Endodermal cell (in vitro differentiated cells): ENCODE results near the gene FHOD1. TPM values are rescaled to one million over a fixed set of nuclear protein-coding genes. Genes with fewer than 3 reads are reported as not detected.

ENCODE experiments used
- DNase-seq: peaks from one replicate; pipeline ENCODE4 v3.0.0-alpha.2; 2017
- H3K27ac ChIP-seq: 2 replicates; pipeline ENCODE4 v1.5.1; 2013; ENCODE audit warnings: mild to moderate bottlenecking, low read depth, low read length, moderate library complexity
- H3K27me3 ChIP-seq: 2 replicates; pipeline ENCODE4 v1.6.1; 2013; ENCODE audit warnings: mild to moderate bottlenecking, low read length, moderate library complexity; ENCODE audit not compliant: insufficient read depth, control insufficient read depth, poor library complexity, severe bottlenecking
- H3K36me3 ChIP-seq: 2 replicates; pipeline ENCODE4 v1.7.0; 2013; ENCODE audit warnings: mild to moderate bottlenecking, low read length, moderate library complexity; ENCODE audit not compliant: control insufficient read depth, insufficient read depth
- H3K4me1 ChIP-seq: one replicate; pipeline ENCODE4 v1.7.0; 2013; ENCODE audit warnings: low read length; ENCODE audit not compliant: control insufficient read depth, insufficient read depth
- H3K4me3 ChIP-seq: 2 replicates; pipeline ENCODE4 v1.5.1; 2013; ENCODE audit warnings: mild to moderate bottlenecking, low read length, moderate library complexity
- H3K9ac ChIP-seq: 2 replicates; pipeline ENCODE4 v1.6.1; 2013; ENCODE audit warnings: mild to moderate bottlenecking, low read length, moderate library complexity; ENCODE audit not compliant: poor library complexity, severe bottlenecking; ENCODE audit errors: extremely low read depth
- H3K9me3 ChIP-seq: 2 replicates; pipeline ENCODE4 v1.6.1; 2013; ENCODE audit warnings: mild to moderate bottlenecking, low read length, moderate library complexity; ENCODE audit not compliant: control insufficient read depth
- H3K27ac Mint-ChIP-seq: 2 replicates; pipeline ENCODE4 v1.8.0; 2020; ENCODE audit warnings: mixed read lengths
- H3K27me3 Mint-ChIP-seq: 2 replicates; pipeline ENCODE4 v1.8.0; 2021; ENCODE audit warnings: mild to moderate bottlenecking, mixed read lengths; ENCODE audit not compliant: insufficient read depth
- H3K36me3 Mint-ChIP-seq: 2 replicates; pipeline ENCODE4 v1.8.0; 2020; ENCODE audit warnings: low read depth, mixed read lengths
- H3K4me1 Mint-ChIP-seq: 2 replicates; pipeline ENCODE4 v1.8.0; 2020; ENCODE audit warnings: mixed read lengths
- H3K4me3 Mint-ChIP-seq: 2 replicates; pipeline ENCODE4 v1.8.0; 2020; ENCODE audit warnings: mild to moderate bottlenecking, moderate library complexity, mixed read lengths
- H3K9me3 Mint-ChIP-seq: 2 replicates; pipeline ENCODE4 v1.8.0; 2020; ENCODE audit warnings: mild to moderate bottlenecking, mixed read lengths
- CTCF ChIP-seq: fragments of 200-600 bp; sonication (generic); conservative IDR thresholded peaks from 2 replicates; pipeline ENCODE4 v1.5.0; 2021; ENCODE audit warnings: antibody characterized with exemption, mild to moderate bottlenecking
- WGBS, 2 experiments: methylation state at CpG; one replicate each; pipeline versions ENCODE4 v1.1.5 to v1.1.7; 2013; ENCODE audit warnings: missing lambda C conversion rate in 2 of 2, mixed read lengths in 1 of 2; ENCODE audit not compliant: insufficient coverage in 1 of 2, insufficient read length in 1 of 2; 5-methylcytosine and 5-hydroxymethylcytosine counted together
- total RNA-seq, 2 donors: library from RNA; stranded (reverse); fragmentation: NEBNext Ultra II Directional in 1 of 2; extraction: Animal tissue kit (Norgen Biotek cat#: 25700) in 1 of 2; gene quantifications; 2 replicates in 1 of 2; 3 replicates in 1 of 2; pipeline ENCODE4 v1.2.1, GENCODE V29; 2021

FHOD1 gene
- total RNA-seq, 2 donors from 2014 or later, result 51.7 to 71.9 TPM

GRCh38 chr16:67241008-67241900, 6.0 kb downstream of the FHOD1 start:
- no peak overlapping the region for H3K4me3 ChIP-seq
- peak overlapping the region; percentile 94 for H3K27ac Mint-ChIP-seq
- H3K27ac ChIP-seq, result peak overlapping the region; percentile 36
- H3K27me3 Mint-ChIP-seq, result no peaks in the 10 kb centered on the region
- H3K9ac ChIP-seq, result no peak overlapping the region
- H3K9me3 Mint-ChIP-seq, result no peaks in the 10 kb centered on the region
- peaks cover 27% of the 10 kb centered on the region for H3K36me3 Mint-ChIP-seq
- no peak for TF ChIP-seq CTCF
- no peaks in the 10 kb centered on the region for H3K27me3 ChIP-seq
- peaks cover 81% of the 10 kb centered on the region for H3K36me3 ChIP-seq
- DNase-seq, result peak; percentile 79
- H3K4me1 Mint-ChIP-seq, result peaks cover 14% of the 10 kb centered on the region
- WGBS, 2 experiments, result 72 to 82% methylated on average over 3 to 8 of the region's 10 CpGs
- H3K4me1 ChIP-seq, result peaks cover 24% of the 10 kb centered on the region
- H3K9me3 ChIP-seq, result no peaks in the 10 kb centered on the region
- no peak overlapping the region for H3K4me3 Mint-ChIP-seq

DNA sequence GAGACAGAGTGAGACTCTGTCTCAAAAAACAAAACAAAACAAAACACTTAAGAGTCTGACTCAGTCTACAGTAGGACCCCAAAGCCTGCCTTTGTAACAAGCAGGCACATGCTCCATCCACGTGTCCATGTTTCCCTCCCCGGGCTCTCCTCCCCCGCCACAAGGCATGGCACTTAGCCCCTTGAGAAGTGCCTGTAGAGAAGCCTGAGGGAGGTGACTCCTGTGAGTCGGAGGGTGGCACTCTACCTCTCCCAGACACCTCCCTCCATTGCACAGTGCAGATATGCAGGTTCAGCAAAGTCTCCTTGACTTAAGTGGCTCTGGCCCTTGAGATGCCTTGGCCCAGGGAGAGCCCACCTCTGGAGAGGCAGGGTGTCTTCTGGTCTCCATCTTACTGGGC, 6.8 kb downstream of the FHOD1 start:
- H3K27me3 ChIP-seq, result no peaks in the 10 kb centered on the region
- no peaks in the 10 kb centered on the region for H3K27me3 Mint-ChIP-seq
- H3K36me3 Mint-ChIP-seq, result peaks cover 33% of the 10 kb centered on the region
- 95% methylated on average over 4 of the region's 4 CpGs; no CpG with 5 or more reads in 1 of the 2 experiments for WGBS, 2 experiments
- TF ChIP-seq CTCF, result no peak
- no peak overlapping the region for H3K9ac ChIP-seq
- peak overlapping the region; percentile 52 for H3K27ac Mint-ChIP-seq
- no peak overlapping the region for H3K4me3 Mint-ChIP-seq
- H3K4me1 Mint-ChIP-seq, result peaks cover 14% of the 10 kb centered on the region
- H3K9me3 ChIP-seq, result no peaks in the 10 kb centered on the region
- H3K4me1 ChIP-seq, result peaks cover 24% of the 10 kb centered on the region
- no peak overlapping the region for H3K27ac ChIP-seq
- H3K9me3 Mint-ChIP-seq, result no peaks in the 10 kb centered on the region
- H3K36me3 ChIP-seq, result peaks cover 88% of the 10 kb centered on the region
- peak; percentile 21 for DNase-seq
- no peak overlapping the region for H3K4me3 ChIP-seq

DNA sequence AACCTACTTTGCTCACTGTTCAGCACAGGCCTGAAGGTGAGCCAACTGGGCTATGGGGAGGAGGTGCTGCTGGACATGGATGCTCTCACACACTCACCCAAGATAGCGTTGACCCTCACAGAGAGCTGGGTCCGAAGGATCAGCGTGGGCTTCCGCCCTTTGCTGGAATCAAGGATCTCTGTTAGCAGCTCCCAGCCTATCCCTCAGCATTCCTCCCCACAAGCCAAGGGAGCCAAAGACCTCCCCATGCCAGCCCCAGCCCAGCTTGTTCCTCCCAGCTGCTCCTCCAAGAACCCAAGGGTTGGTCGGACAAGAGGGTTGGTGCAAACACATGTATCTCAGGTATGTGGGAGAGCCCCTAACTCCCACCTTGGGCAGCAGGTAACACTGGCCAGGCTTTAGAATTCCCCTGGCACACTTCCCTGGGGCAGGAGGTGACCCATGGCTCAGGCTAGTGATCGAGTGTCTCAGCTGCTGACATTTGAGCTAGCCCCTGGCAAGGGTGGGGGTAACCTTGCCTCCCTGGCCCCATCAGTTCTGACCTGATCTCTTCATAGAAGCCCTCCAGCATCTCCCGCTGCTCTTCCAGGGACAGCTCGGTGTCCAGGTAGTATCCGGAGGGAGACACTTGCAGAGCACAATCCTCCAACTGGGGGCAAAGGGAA, 8.3 kb downstream of the FHOD1 start:
- Mint-ChIP-seq H3K9me3 (no peaks in the 10 kb centered on the region), H3K27ac (no peak overlapping the region), H3K36me3 (peaks cover 44% of the 10 kb centered on the region), H3K27me3 (no peaks in the 10 kb centered on the region), H3K4me1 (peaks cover 8% of the 10 kb centered on the region), H3K4me3 (no peak overlapping the region)
- no peak for DNase-seq
- no peaks in the 10 kb centered on the region for H3K27me3 ChIP-seq
- H3K4me1 ChIP-seq, result peaks cover 14% of the 10 kb centered on the region
- peaks cover 92% of the 10 kb centered on the region for H3K36me3 ChIP-seq
- WGBS, 2 experiments, result 96 to 98% methylated on average over 8 to 9 of the region's 9 CpGs
- H3K9me3 ChIP-seq, result no peaks in the 10 kb centered on the region
- TF ChIP-seq CTCF, result no peak
- no peak overlapping the region for H3K4me3 ChIP-seq
- H3K27ac ChIP-seq, result no peak overlapping the region
- no peak overlapping the region for H3K9ac ChIP-seq
